GM12864 (cell line): ENCODE data around the gene BAZ2B.

ENCODE experiments used
- DNase-seq: peaks from one replicate; pipeline ENCODE4 v3.0.0-alpha.2; 2011; ENCODE audit warnings: low read depth
- H3K4me3 ChIP-seq: 2 replicates; pipeline ENCODE4 v1.5.1; 2011; ENCODE audit warnings: mild to moderate bottlenecking, low read depth, low read length, control low read depth
- CTCF ChIP-seq: IDR thresholded peaks from 2 replicates; pipeline ENCODE4 v1.5.1; 2011; ENCODE audit warnings: low read depth, mild to moderate bottlenecking, moderate library complexity, low read length, control low read depth, inconsistent platforms; ENCODE audit errors: missing control alignments

Gene BAZ2B

GRCh38 chr2:159446817-159447216 lies 169.5 kb downstream of the BAZ2B start:
- no peak for DNase-seq
- H3K4me3 ChIP-seq = no peak overlapping the region
- no peak for TF ChIP-seq CTCF

- no peak for TF ChIP-seq CTCF
- H3K4me3 ChIP-seq = no peak overlapping the region
- DNase-seq = no peak
Observed at GRCh38 chr2:159446201-159446600, 170.1 kb downstream of the BAZ2B start.

DNA sequence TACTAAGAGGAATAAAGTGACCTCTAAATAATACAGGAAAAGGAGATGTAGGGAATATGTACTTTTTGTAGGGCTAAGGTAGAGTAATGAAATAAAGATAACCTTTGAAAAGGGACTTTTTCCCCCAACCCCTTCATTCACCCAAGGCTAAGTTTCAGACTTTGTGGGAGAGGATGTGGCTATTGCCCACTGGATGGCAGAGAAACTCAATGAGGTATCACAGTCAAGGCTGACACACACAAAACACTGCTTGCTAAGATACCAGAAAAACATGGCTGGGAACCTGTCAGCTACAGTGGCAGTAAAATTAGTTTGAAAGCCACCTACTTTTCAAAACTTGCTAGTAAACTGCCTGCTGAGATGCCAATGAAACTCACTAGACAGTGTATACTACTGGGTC lies 171.0 kb downstream of the BAZ2B start:
- TF ChIP-seq CTCF = no peak
- no peak for DNase-seq
- H3K4me3 ChIP-seq = no peak overlapping the region

DNA sequence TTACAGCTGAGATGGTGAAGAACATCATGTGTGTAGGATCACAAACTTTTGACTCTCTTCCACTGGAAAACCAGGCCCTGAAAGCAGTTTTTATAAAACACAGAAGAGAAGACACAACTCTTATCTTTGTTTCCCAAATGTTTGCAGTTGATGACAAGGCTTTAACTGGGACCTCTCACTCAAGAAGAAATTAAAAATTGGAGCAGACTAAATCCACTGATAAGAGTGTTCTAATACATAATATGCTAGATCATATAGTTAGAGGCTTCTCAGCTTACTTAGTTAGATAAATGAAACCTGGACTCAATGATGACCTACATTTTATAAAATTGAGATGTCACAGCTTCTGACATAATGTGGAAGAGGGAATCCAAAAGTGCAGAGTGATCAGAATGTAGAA lies 171.6 kb downstream of the BAZ2B start:
- no peak for DNase-seq
- no peak for TF ChIP-seq CTCF
- H3K4me3 ChIP-seq = no peak overlapping the region

- no peak for DNase-seq
- H3K4me3 ChIP-seq = no peak overlapping the region
- TF ChIP-seq CTCF = no peak
Observed at GRCh38 chr2:159442159-159442852, 174.0 kb downstream of the BAZ2B start.

DNA sequence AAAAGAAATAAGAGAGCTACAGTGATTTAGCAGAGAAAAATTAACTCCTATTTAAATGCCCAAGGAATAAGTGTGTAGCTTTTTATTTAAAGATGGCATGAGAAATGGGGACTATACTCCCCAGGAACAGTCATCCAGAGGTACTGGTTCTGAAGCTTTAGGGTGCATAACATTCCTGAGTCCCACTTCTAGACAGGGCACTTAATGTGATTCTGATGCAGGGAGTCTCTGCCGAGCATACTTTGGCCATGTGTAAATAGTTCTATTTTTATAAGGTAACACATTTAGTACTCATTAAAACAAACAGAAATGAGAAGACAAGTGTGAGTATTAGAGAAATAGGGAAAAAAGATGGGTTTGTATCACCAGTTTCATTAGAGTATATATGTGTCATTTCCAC lies 175.2 kb downstream of the BAZ2B start:
- no peak for DNase-seq
- H3K4me3 ChIP-seq = no peak overlapping the region
- TF ChIP-seq CTCF = no peak

GRCh38 chr2:159439421-159439820 lies 176.9 kb downstream of the BAZ2B start:
- DNase-seq = no peak
- TF ChIP-seq CTCF = no peak
- no peak overlapping the region for H3K4me3 ChIP-seq
